ENCODE data around the gene MYBBP1A. TPM values are rescaled to one million over a fixed set of nuclear protein-coding genes. Genes with fewer than 3 reads are reported as not detected.

Gene MYBBP1A
- polyA plus RNA-seq, 3 donors: 19.0 to 40.7 (median 22.7) TPM

GRCh38 chr17:4542003-4542725 lies 13.0 kb downstream of the MYBBP1A start:
- H3K27ac ChIP-seq (ENCODE audit: low read depth, low read length): no peak overlapping the region
- 90 to 95% (median 92%) methylated on average over 14 of the region's 14 CpGs for WGBS, 3 donors

GRCh38 chr17:4541328-4542002 lies 13.7 kb downstream of the MYBBP1A start:
- WGBS, 3 donors: 64 to 78% (median 67%) methylated on average over 29 of the region's 29 CpGs
- no peak overlapping the region for H3K27ac ChIP-seq (ENCODE audit: low read depth, low read length)

- 59 to 70% (median 61%) methylated on average over 15 of the region's 15 CpGs for WGBS, 3 donors
- H3K27ac ChIP-seq (ENCODE audit: low read depth, low read length): peak overlapping the region; percentile 21
Measured at GRCh38 chr17:4540687-4541327, 14.4 kb downstream of the MYBBP1A start.

DNA sequence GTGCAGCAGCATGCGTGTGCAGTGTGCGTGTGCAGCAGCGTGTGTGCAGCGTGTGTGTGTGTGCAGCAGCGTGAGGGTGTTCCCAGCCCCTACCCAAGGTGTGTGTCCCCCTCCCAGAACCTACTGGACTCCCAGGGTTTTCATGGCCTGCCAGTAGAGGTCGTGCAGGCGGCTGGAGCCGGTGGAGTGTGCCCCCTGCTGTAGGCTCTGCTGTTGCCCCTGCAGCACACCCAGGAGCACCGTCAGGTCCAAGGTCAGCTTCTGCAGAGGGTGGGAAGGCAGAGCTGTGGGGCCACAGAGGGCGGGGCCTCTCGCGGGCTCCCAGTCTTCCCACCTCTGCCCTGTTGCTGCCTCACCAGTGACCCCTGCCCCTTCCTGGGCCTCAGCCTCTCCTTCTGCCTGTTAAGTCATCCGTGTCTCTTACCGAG lies 14.9 kb downstream of the MYBBP1A start:
- H3K27ac ChIP-seq (ENCODE audit: low read depth, low read length): peak overlapping the region; percentile 21
- WGBS, 3 donors: 59 to 68% (median 65%) methylated on average over 14 of the region's 14 CpGs

- 86 to 93% (median 87%) methylated on average over 26 of the region's 26 CpGs for WGBS, 3 donors
- no peak overlapping the region for H3K27ac ChIP-seq (ENCODE audit: low read depth, low read length)
Measured at GRCh38 chr17:4539576-4540223, 15.5 kb downstream of the MYBBP1A start.

DNA sequence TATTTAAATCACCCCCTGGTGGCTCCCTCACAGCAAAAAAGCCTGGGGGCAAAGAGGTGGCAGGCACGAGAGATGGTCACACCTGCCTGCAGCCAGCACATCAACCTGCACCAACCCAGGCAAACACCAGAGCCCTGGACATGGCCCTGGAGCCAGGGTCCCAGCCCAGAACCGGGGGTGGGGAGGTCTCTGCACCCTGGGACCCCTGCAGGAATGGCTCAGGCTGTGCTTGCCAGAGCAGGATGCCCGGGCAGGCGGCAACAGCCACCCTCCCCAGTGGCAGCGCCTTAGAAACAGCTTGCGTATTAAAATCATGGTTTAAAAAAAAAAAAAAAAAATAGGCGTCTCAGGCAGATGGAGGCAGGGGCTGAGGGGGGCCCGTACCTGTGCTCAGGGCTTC lies 16.2 kb downstream of the MYBBP1A start:
- H3K27ac ChIP-seq (ENCODE audit: low read depth, low read length): no peak overlapping the region
- 79 to 88% (median 81%) methylated on average over 8 of the region's 8 CpGs for WGBS, 3 donors

- 50 to 75% (median 57%) methylated on average over 13 of the region's 13 CpGs for WGBS, 3 donors
- no peak overlapping the region for H3K27ac ChIP-seq (ENCODE audit: low read depth, low read length)
Measured at GRCh38 chr17:4538236-4539002, 16.8 kb downstream of the MYBBP1A start.

- whole genome bisulfite sequencing, 3 donors: 53 to 75% (median 63%) methylated on average over 19 of the region's 19 CpGs
- no peak overlapping the region for H3K27ac ChIP-seq (ENCODE audit: low read depth, low read length)
Measured at GRCh38 chr17:4537451-4538235, 17.5 kb downstream of the MYBBP1A start.

DNA sequence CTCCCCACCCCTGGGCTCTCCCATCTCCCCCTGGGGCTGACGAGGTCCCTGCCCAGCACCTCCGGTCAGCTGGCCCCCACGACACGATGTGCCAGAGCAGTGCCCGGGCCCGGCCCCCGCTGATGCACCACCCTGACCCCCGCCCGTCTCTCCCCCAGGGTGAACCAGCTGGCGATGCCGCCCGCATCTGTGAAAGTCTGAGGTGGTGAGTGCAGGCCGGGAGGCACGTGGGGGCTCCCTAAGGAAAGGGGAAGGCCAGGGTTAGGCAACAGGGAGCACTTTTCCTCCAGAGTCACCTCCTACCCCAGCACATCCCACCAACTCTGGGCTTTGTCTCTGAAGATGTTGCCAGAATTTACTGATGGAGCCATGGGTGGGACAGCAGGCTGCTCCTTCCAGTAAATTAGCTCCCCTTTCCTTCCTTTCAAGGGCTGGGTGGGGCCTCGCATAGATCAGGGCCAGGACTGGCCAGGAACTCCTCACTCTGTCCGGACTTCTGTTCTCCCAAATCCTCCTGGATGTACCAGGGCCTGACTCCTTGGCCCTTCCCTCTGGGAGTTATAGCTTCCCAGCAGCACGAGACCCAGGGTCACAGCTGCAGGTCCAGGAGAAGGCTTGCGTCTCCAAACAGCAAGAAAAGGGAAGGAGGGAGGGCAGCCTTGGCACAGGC lies 18.3 kb downstream of the MYBBP1A start:
- WGBS, 3 donors: 17 to 65% (median 27%) methylated on average over 18 of the region's 18 CpGs

GRCh38 chr17:4536259-4536741 lies 18.9 kb downstream of the MYBBP1A start:
- H3K27ac ChIP-seq (ENCODE audit: low read depth, low read length): no peak overlapping the region
- 36 to 81% (median 39%) methylated on average over 15 to 19 of the region's 19 CpGs for WGBS, 3 donors

More for the DNA sequence above, 18.3 kb downstream of the MYBBP1A start:
- no peak overlapping the region for H3K27ac ChIP-seq (ENCODE audit: low read depth, low read length)

DNA sequence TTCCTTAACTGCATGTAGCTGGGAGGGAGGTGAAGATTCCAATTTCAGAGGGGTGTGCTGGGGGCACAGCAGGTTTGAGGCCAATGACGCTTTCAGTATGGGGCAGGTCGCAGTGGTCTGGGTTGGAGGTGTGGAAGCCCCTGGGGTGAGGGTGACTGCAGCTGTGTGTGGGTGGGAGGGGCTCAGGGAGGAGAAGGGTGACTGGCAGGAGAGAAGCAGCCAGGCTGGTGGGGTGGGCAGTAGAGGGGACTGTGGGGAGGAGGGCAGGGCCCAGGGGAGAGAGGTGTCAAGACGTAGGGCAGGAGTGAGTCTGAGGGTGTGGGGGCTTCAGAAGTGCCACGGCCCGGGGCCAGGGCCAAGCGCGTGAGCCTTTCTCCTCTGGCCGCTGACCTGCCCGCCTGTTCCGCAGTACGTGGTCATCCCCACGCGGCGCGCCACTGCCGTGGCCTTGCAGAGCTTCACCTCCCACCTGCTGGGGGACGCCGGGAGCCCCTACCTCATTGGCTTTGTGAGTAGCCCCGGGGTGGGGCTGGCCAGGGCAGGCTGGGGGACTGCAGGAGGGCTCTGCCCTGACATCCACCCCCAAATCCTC lies 19.4 kb downstream of the MYBBP1A start:
- no peak overlapping the region for H3K27ac ChIP-seq (ENCODE audit: low read depth, low read length)
- WGBS, 3 donors: 67 to 85% (median 76%) methylated on average over 18 to 19 of the region's 19 CpGs

DNA sequence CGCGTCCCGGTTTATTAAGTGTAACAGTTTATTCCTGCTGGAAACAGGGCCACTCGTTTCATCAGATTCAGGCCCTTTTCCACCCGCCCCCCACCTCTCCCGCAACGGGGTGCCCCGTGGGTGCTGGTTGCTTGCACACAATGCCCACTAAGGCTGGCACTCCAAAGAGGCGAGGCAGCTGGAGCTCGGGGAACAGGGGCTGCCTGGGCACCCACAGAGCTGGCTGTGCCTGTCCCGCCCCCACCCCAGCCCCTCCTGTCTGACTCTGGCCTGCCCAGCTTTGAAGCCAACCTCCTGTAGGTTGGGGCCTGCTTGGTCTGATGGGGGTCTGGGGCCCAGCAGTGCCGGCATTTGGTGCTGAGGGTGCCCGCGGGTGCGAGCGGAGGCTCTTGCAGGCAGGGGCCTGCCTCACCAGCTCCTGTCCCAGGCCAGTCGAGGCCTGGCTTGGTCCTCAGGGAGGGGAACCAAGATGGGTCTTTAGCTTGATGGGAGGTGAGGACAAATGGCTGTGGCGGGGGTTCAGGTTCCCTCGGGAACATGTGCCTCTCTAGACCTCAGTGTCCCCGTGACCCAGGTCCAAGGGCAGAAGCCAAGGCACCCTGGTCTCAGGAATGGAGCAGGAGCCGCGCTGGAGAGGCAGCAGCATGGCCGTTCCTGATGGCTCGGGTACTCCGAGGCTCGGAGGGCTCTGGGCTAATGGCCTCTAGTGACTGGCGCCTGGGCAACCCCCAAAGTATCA lies 20.1 kb downstream of the MYBBP1A start:
- 76 to 86% (median 84%) methylated on average over 27 of the region's 27 CpGs for WGBS, 3 donors
- H3K27ac ChIP-seq (ENCODE audit: low read depth, low read length): no peak overlapping the region

DNA sequence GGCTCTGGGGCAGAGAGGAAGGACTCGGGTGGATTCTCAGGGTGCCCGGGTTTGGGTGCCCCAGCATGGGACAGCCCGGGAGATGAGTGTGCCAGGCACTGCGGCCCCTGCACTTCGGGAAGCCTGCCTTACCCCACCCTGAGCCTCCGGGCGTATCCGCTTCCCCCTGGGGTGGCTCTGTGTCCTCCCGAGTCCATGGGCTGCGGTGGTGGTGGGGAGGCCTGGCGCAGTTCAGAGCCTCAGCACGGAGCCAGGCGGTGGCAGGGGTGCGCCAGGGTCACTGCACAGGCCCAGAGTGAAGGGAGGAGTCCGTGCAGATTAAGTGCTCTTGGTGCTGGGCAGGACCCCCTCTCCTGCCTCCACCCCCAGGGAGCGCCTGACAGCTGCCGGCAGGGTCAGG lies 20.7 kb downstream of the MYBBP1A start:
- H3K27ac ChIP-seq (ENCODE audit: low read depth, low read length): no peak overlapping the region
- WGBS, 3 donors: 64 to 70% (median 69%) methylated on average over 16 to 17 of the region's 17 CpGs

DNA sequence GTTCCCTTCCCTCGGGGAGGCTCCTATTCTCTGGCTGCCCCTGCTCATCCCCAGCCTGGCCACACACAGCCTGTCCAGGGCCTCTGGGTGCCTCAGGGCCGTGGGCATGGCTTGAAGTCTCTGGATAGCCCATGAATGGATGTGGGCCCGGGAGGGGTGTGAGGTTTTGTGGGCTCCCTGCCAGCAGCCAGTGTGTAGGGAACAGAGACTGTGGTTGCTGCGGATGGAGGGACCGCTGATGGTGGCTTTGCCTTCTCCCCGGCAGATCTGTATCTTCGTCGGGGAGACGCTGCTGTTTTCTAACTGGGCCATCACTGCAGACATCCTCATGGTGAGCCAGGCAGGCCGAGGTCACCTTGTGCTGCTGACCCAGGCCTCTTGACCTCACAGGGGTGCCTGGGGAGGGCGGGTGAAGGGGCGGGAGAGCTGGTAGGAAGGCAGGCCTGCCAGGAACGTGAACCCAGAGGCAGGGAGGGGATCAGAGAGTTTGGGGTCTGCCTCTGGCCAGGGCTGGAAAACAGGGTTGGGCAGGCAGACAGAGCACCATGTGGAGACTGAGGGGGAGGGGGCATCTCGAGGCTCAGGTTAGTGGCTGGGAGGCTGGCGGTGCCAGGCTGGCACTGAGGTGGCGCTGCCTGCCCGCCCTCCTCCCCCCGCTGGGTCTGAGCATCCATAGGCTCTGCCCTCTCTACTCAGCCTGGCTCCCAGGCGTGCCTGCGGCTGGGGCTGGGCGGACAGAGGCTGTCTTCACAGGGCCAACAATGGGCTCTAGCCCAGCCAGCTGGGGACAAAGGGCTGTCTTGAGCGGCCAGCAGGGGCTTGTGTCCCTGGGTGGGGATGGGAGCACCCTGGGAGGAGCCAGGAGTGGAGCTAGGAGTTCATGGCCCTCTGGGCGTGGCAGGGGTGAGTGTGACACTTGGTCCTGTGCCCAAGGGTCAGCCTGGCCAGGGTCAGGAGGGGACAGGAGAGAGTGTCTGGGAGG lies 21.4 kb downstream of the MYBBP1A start:
- WGBS, 3 donors: 55 to 67% (median 62%) methylated on average over 19 to 23 of the region's 23 CpGs
- no peak overlapping the region for H3K27ac ChIP-seq (ENCODE audit: low read depth, low read length)
